Type B pancreatic cell (in vitro differentiated cells): ENCODE data around the gene HMOX1. TPM values are rescaled to one million over a fixed set of nuclear protein-coding genes. Genes with fewer than 3 reads are reported as not detected.

Source experiments
- DNase-seq: peaks from one replicate; pipeline ENCODE4 v3.0.0; 2021; ENCODE audit warnings: mixed read lengths; ENCODE audit not compliant: unreplicated experiment; ENCODE audit errors: extremely low spot score
- H3K27ac Mint-ChIP-seq: 2 replicates; pipeline ENCODE4 v1.8.0; 2021; ENCODE audit warnings: mild to moderate bottlenecking, mixed read lengths
- H3K27me3 Mint-ChIP-seq: 2 replicates; pipeline ENCODE4 v1.8.0; 2021; ENCODE audit warnings: mixed read lengths
- H3K36me3 Mint-ChIP-seq: 2 replicates; pipeline ENCODE4 v1.8.0; 2021; ENCODE audit warnings: mixed read lengths
- H3K4me1 Mint-ChIP-seq: one replicate; pipeline ENCODE4 v1.8.0; 2021; ENCODE audit warnings: mixed read lengths; ENCODE audit not compliant: unreplicated experiment
- H3K4me3 Mint-ChIP-seq: 2 replicates; pipeline ENCODE4 v1.8.0; 2021; ENCODE audit warnings: mild to moderate bottlenecking, mixed read lengths
- H3K9me3 Mint-ChIP-seq: 2 replicates; pipeline ENCODE4 v1.8.0; 2021; ENCODE audit warnings: mixed read lengths
- total RNA-seq: library from RNA; stranded (reverse); gene quantifications from 2 replicates; pipeline ENCODE4 v1.2.1, GENCODE V29; 2021; ENCODE audit warnings: low replicate concordance
- TF ChIP-seq, protein P1 (sequence below): fragments of 200-600 bp; sonication (generic); conservative IDR thresholded peaks from 2 replicates; pipeline ENCODE4 v1.5.0; 2021; ENCODE audit warnings: antibody characterized with exemption, mild to moderate bottlenecking

HMOX1 gene
- total RNA-seq, 1 donor from 2014 or later: 4.1 TPM

- no peak overlapping the region for H3K4me3 Mint-ChIP-seq
- H3K4me1 Mint-ChIP-seq: peaks cover 13% of the 10 kb centered on the region
- peaks cover 4% of the 10 kb centered on the region for H3K36me3 Mint-ChIP-seq
- TF ChIP-seq, protein P1, sequence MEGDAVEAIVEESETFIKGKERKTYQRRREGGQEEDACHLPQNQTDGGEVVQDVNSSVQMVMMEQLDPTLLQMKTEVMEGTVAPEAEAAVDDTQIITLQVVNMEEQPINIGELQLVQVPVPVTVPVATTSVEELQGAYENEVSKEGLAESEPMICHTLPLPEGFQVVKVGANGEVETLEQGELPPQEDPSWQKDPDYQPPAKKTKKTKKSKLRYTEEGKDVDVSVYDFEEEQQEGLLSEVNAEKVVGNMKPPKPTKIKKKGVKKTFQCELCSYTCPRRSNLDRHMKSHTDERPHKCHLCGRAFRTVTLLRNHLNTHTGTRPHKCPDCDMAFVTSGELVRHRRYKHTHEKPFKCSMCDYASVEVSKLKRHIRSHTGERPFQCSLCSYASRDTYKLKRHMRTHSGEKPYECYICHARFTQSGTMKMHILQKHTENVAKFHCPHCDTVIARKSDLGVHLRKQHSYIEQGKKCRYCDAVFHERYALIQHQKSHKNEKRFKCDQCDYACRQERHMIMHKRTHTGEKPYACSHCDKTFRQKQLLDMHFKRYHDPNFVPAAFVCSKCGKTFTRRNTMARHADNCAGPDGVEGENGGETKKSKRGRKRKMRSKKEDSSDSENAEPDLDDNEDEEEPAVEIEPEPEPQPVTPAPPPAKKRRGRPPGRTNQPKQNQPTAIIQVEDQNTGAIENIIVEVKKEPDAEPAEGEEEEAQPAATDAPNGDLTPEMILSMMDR: no peak
- no peaks in the 10 kb centered on the region for H3K27me3 Mint-ChIP-seq
- H3K9me3 Mint-ChIP-seq: no peaks in the 10 kb centered on the region
- H3K27ac Mint-ChIP-seq: peak overlapping the region; percentile 29
- no peak for DNase-seq
Observed at GRCh38 chr22:35425546-35425945, 44.6 kb downstream of the HMOX1 start.

DNA sequence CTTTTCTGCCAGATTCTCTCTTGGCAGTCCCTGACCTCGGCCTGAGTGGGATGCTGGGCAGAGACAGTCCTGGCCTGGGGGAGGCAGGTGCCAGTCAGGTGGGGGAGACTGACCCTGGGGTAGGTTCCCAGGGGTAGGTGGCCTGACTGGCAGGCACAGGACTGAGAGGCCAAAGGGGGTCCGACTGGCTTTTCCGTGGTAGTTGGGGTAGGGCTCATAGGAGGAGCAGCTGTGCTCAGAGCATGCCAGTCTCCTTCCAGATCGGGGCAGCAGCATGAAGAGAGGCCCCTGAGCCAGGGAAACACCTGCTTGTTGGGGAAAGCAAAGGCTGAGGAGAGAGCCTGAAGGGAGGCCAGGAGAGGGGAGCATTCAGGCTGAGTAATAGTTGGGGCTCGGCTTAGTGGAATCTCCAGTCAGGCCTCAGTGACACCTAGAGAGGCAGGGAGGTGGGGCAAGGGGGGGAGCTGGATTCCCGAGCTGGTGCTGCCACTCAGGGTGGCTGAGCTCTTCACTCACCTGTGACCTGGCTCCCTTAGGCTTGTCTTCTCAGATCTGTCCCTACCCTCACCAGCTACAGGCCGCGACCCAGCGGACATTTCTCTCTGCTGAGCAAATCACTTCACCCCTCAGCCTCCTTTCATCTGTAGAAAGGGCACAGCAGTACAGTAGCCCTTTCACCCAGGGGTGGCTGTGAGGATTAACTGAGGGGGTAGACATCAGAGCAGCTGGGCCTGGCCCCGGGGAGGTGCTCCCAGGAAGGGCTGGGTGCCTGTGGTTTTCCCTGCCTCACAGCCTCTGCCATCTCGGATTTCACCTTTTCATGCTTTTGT lies 45.3 kb downstream of the HMOX1 start:
- no peak for DNase-seq
- Mint-ChIP-seq H3K36me3 (peaks cover 4% of the 10 kb centered on the region), H3K4me3 (peak overlapping the region; percentile 21)

DNA sequence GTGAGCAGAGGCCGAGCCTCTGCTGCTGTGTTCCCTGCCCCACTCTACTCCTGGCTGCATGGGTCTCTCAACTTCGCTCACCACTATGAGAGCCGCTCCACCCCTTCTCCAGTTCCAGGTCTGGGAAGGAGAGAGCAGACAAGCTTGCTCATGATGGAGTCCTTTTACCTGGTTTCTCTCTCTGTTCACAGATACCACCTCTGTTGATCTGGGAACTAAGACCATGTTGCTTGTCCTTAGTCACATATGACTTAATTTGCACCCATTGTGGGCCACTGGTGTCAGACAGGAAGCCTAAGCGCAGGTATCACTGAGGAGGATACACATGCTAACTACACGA lies 45.9 kb downstream of the HMOX1 start:
- Mint-ChIP-seq H3K9me3 (no peaks in the 10 kb centered on the region), H3K36me3 (peaks cover 5% of the 10 kb centered on the region), H3K4me3 (peak overlapping the region; percentile 21), H3K4me1 (peaks cover 13% of the 10 kb centered on the region), H3K27me3 (no peaks in the 10 kb centered on the region), H3K27ac (peak overlapping the region; percentile 80)
- DNase-seq: no peak
- TF ChIP-seq, protein P1: no peak

More for the DNA sequence above, 45.3 kb downstream of the HMOX1 start:
- H3K9me3 Mint-ChIP-seq: no peaks in the 10 kb centered on the region
- peak overlapping the region; percentile 80 for H3K27ac Mint-ChIP-seq
- TF ChIP-seq, protein P1: no peak
- H3K4me1 Mint-ChIP-seq: peaks cover 13% of the 10 kb centered on the region
- no peaks in the 10 kb centered on the region for H3K27me3 Mint-ChIP-seq

GRCh38 chr22:35430897-35431322 lies 50.0 kb downstream of the HMOX1 start:
- no peak overlapping the region for H3K27ac Mint-ChIP-seq

DNA sequence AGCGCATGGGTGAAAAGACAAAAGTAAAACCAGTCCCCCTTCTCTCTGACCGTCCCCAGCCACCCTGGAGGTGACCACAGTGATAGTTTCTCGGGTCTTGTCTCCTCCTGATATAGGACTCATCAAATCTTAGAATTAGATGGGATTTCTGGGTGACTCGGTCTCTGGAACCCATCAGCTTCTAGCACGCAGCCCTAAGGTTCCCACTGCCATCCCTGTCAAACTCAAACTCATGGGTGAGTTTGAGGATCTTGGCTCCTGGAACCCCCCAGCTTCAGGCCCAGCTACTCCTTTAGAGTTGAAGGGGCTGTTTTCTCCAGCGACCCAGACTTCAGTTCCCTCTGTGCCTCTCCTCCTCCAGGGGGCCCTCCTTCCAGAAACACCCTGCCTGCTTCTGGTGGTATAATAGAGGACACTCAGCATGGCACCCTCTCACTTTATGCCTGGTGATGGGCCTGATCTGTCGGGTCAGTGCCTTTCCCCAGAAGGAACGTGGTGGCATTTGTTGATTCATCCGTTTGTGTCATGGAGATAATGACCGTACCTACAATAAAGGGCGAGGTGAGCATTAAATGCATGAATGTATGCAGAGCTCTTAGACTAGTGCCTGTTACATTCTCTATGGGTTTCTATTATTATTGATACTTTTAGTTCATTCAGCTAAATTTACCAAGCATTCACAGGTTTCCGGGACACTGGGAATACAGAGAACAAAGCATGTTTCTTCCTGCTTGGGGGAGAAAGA lies 50.8 kb downstream of the HMOX1 start:
- H3K27me3 Mint-ChIP-seq: no peaks in the 10 kb centered on the region
- no peak for DNase-seq
- H3K27ac Mint-ChIP-seq: no peak overlapping the region
- H3K4me1 Mint-ChIP-seq: peaks cover 6% of the 10 kb centered on the region
- TF ChIP-seq, protein P1: no peak
- H3K36me3 Mint-ChIP-seq: peaks cover 17% of the 10 kb centered on the region
- H3K9me3 Mint-ChIP-seq: no peaks in the 10 kb centered on the region
- no peak overlapping the region for H3K4me3 Mint-ChIP-seq

More at GRCh38 chr22:35430897-35431322, 50.0 kb downstream of the HMOX1 start:
- no peaks in the 10 kb centered on the region for H3K9me3 Mint-ChIP-seq
- no peaks in the 10 kb centered on the region for H3K27me3 Mint-ChIP-seq
- TF ChIP-seq, protein P1: peak; percentile 98
- H3K4me3 Mint-ChIP-seq: no peak overlapping the region
- H3K4me1 Mint-ChIP-seq: peaks cover 8% of the 10 kb centered on the region
- peaks cover 17% of the 10 kb centered on the region for H3K36me3 Mint-ChIP-seq
- peak; percentile 87 for DNase-seq
